C4-2B (cell line): ENCODE measurements around the gene FRMPD2.

Experiments
- ZFX ChIP-seq: fragments of 450-650 bp; IDR thresholded peaks from 2 replicates; pipeline ENCODE4 v1.6.1; 2017
- TF ChIP-seq, protein P1 (sequence below): fragments of 450-650 bp; conservative IDR thresholded peaks from 2 replicates; pipeline ENCODE4 v1.5.1; 2017; ENCODE audit warnings: mild to moderate bottlenecking

- TF ChIP-seq, protein P1, sequence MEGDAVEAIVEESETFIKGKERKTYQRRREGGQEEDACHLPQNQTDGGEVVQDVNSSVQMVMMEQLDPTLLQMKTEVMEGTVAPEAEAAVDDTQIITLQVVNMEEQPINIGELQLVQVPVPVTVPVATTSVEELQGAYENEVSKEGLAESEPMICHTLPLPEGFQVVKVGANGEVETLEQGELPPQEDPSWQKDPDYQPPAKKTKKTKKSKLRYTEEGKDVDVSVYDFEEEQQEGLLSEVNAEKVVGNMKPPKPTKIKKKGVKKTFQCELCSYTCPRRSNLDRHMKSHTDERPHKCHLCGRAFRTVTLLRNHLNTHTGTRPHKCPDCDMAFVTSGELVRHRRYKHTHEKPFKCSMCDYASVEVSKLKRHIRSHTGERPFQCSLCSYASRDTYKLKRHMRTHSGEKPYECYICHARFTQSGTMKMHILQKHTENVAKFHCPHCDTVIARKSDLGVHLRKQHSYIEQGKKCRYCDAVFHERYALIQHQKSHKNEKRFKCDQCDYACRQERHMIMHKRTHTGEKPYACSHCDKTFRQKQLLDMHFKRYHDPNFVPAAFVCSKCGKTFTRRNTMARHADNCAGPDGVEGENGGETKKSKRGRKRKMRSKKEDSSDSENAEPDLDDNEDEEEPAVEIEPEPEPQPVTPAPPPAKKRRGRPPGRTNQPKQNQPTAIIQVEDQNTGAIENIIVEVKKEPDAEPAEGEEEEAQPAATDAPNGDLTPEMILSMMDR: no peak
- no peak for TF ChIP-seq ZFX
These were observed 2.6 kb upstream of the FRMPD2 start for GRCh38 chr10:48277093-48277492.
